NCI-H345 treated with DMSO at 0.1 percent for 48 hours (cell line): Measurements from ENCODE around the gene SLC35B2.

Source experiments
- DNase-seq: peaks from one replicate; lab custom pipeline; 2025; ENCODE audit not compliant: unreplicated experiment; lab: John Stamatoyannopoulos, UW

SLC35B2 gene

DNA sequence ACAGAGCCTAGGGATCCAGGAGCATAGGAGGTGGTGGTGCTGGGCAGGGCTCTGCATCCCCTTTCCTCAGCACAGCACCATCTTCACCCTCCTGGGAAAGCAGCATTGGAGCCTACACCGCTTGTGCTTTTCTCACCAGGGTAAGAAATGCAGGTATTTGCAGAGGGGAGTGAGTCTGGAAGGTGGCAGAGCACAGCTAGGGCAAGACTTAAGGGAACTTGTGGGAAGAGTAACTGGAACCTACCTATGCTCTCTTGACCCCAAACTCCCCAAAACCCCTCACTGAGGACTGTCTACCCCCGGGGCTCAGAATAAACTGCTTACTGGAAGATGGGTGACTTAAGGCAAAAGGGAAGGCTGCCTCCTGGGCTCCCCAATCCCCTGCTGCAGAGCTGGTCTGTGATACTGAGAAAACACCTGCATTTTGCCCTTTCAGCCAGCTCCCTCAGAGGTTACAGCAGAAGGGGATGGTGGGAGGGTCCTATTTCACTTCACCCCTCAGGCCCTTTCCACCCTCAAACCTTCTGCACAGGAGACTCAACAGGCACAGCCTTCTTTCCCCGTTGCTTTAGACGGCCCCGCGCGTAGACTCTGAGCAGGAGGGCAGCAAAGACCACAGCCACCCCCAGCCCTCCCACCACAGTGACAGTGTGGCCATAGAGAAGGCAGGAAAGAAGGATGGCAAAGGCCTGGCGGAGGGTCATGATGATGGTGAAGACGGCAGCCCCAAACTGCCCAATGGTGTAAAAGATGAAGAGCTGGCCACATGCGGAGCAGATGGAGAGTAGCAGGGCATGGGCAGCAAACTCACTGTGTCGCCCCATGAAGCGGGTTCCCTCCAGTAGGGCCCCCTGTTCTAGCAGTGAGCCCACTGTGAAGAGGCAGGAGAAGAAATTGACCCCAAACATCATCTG, 2.9 kb downstream of the SLC35B2 start:
- no peak for DNase-seq

DNA sequence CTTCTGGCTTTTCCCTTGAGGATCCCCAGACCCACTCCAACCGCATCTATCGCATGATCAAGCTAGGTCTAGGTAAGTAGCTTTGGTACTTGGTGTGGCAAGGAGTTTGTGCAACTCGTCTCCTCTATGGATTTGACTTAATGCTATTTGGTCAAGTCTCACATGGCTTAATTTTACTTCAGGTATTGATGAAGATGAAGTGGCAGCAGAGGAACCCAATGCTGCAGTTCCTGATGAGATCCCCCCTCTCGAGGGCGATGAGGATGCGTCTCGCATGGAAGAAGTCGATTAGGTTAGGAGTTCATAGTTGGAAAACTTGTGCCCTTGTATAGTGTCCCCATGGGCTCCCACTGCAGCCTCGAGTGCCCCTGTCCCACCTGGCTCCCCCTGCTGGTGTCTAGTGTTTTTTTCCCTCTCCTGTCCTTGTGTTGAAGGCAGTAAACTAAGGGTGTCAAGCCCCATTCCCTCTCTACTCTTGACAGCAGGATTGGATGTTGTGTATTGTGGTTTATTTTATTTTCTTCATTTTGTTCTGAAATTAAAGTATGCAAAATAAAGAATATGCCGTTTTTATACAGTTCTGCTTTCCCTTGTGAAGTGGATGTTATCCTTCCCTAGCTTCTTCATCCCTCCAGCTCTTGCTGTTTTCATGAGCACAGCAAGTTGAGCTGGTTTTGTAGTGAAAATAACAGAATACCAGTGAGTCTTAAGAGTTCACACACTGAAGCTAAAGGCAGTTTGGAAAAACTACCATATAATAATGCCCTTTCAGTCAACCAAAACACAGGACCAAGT, 3.8 kb downstream of the SLC35B2 start:
- peak; percentile 28 for DNase-seq

DNA sequence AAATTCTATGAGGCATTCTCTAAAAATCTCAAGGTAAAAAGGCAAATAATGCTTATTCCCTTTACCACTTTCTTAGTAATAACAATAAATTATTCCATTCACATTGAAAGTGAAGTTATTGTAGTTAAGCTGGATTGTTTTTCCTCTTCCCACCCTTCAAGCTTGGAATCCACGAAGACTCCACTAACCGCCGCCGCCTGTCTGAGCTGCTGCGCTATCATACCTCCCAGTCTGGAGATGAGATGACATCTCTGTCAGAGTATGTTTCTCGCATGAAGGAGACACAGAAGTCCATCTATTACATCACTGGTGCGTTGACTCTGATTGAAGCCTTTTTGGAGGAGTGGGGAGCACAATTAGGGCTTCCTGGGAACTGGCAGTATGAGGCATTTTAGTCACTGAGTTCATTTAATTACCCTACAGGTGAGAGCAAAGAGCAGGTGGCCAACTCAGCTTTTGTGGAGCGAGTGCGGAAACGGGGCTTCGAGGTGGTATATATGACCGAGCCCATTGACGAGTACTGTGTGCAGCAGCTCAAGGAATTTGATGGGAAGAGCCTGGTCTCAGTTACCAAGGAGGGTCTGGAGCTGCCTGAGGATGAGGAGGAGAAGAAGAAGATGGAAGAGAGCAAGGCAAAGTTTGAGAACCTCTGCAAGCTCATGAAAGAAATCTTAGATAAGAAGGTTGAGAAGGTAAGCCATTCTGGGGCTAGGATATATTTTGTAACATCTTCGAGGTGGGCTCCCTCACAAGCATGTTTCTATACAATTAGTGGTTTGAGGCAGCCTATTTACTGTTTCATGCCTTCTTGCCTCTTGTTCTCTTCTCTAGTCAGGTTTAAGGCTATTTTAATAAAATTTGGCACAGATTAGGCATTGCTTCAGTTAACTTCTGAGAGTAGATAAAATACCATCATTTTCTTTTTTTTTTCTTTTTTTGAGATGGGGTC, 5.5 kb downstream of the SLC35B2 start:
- no peak for DNase-seq

DNA sequence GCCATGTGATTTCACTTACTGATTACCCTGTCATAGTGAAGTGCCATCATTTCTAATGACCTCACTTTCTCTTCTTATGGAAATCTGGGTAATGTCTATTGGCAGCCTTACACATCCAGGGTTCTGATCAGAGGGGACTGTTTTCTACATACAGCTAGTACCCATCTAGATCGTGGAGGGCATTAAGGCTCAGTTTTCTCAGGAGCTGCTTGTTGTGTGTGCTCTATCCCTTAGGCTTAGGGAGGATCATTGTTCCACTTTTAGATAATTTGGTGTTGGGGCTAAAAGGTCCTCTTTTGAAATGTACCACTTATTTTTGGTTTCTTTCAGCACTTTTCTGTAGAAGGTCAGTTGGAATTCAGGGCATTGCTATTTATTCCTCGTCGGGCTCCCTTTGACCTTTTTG, 6.6 kb downstream of the SLC35B2 start:
- no peak for DNase-seq

DNA sequence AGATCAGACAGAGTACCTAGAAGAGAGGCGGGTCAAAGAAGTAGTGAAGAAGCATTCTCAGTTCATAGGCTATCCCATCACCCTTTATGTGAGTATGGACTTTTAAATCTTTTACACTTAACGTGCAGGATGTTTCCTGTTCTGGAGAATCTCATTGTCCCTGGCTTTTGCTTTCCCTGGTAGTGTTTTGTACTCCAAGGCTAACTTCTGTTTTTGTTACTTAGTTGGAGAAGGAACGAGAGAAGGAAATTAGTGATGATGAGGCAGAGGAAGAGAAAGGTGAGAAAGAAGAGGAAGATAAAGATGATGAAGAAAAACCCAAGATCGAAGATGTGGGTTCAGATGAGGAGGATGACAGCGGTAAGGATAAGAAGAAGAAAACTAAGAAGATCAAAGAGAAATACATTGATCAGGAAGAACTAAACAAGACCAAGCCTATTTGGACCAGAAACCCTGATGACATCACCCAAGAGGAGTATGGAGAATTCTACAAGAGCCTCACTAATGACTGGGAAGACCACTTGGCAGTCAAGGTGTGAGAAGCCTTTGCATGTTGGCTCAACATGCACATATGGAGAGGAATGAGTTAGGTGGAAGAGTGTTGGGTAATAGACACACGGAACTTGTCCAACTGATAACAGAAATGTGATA, 7.1 kb downstream of the SLC35B2 start:
- no peak for DNase-seq

DNA sequence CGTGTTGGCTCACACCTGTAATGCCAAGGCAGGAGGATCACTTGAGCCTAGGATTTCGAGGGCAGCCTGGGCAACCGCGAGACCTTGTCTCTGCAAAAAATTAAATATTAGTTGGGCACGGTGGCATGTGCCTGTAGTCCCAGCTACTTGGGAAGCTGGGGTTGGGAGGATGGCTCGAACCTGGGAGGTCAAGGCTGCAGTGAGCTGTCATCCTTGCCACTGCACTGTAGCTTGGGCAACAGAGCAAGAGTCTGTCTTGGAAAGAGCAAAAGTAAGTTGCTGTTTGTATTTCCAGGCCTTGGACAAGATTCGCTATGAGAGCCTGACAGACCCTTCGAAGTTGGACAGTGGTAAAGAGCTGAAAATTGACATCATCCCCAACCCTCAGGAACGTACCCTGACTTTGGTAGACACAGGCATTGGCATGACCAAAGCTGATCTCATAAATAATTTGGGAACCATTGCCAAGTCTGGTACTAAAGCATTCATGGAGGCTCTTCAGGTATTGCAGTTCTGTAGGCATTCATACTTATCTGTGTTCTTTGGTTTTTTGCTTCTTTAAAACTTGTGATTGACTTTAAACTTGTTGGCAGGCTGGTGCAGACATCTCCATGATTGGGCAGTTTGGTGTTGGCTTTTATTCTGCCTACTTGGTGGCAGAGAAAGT, 8.1 kb downstream of the SLC35B2 start:
- no peak for DNase-seq

DNA sequence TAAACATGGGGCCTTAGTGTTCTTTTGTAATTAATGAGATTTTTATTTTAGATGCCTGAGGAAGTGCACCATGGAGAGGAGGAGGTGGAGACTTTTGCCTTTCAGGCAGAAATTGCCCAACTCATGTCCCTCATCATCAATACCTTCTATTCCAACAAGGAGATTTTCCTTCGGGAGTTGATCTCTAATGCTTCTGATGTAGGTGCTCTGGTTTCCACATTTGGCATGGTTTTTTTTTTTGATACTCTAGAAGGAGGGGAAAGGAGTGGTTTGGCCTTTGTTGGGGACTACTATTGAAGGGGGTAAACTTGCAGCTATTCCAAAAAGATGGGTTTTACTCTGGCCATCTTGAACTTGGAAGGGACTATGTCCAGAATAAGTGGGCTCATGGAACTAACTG, 8.7 kb downstream of the SLC35B2 start:
- no peak for DNase-seq

DNA sequence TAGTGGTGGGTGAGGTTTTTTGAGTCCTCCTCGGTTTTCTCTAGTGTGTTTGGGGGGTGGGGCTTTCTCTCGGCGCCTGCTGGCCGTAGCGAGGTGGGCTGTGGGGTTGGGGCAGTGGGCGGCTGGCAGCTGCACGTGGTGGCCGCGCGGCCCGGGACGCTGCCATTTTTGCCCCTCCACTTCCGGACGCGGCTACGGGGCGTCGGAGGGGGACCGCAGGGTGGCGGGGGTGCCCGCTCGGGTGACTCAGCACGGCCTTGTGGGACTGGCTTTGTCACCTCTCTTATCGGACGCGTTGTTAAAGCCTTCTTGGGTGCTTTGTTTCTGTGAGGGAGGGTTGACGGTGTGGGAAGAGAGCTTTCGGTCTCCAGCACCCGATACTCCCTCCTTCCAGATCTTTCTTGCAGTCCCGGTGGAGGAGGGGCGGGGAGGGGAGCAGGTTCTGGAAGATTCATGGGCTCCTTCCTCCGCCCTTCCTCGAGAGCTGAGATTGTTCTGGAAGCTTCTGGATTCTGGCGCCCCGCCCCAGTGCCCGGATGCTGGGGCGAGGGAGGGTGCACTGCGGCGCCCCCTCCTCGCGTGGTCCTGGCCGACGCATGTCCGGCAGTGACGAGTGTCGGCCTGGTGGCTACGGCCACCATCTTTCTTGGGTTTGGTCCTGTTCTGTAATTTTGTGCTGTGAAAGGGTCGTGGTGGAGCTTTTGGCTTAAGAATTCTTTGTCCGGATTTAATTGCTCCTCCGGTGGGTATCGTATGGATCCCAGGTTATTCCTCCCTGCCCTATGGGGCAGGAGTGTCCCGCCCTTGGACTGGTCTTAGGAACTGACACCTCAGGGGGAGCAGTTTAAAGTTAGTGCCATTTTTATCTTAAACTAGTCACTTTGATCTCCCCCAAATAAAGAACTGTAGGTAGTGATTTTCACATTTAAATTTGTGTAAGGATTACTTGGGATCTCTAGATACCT, 9.7 kb downstream of the SLC35B2 start:
- DNase-seq, result no peak

DNA sequence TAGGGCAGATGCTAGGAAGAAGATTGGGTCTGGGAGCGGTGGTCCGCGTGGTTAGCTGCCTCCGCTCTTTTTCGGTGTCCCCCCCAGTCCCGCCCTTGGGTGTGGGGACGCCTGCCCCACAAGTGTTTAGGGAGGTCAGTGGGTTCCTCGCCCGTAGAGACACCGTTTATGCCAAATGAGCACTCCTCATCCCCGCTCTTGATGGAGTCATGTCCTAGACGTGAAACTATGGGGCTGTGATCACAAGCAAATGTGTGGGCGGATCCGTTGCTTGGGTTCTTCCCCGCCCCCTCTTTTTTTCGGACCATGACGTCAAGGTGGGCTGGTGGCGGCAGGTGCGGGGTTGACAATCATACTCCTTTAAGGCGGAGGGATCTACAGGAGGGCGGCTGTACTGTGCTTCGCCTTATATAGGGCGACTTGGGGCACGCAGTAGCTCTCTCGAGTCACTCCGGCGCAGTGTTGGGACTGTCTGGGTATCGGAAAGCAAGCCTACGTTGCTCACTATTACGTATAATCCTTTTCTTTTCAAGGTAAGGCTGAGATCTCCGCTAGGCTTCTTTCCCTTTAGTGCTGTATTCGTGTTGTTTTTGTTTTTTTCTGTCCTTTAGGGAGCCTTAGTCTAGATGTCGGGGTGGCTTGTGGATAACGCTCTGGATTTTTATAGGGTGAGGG, 10.5 kb downstream of the SLC35B2 start, which contains the start of gene HSP90AB1:
Gene HSP90AB1, plus strand, starts transcription at position 439 of the 675 bp plus-strand sequence. CDS start 1,529 bp downstream, outside the sequence.
- peak; percentile 95 for DNase-seq

DNA sequence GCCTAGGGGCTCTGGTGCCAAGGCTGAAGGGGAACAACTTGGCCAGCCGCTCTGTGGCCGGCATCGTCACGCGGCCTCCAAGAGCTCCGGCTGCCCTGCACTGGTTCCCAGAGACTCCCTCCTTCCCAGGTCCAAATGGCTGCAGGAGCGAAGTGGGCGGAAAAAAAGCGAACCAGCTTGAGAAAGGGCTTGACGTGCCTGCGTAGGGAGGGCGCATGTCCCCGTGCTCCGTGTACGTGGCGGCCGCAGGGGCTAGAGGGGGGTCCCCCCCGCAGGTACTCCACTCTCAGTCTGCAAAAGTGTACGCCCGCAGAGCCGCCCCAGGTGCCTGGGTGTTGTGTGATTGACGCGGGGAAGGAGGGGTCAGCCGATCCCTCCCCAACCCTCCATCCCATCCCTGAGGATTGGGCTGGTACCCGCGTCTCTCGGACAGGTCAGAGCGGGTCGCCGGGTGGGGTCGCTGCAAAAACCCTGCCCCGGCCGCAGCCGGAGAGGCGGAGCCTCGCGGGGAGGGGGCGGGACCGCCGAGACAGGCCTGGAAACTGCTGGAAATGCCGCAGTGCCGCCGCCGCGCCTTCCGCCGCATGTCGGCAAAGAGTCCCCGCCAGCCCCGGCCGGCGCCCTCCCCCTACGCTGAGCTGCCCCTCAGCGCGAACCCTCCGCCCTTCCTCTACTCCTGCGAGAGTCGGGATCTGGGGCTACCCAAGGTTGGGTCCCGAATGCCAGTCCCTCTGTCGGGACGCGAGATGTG, 11.2 kb downstream of the SLC35B2 start:
- DNase-seq, result peak; percentile 87

DNA sequence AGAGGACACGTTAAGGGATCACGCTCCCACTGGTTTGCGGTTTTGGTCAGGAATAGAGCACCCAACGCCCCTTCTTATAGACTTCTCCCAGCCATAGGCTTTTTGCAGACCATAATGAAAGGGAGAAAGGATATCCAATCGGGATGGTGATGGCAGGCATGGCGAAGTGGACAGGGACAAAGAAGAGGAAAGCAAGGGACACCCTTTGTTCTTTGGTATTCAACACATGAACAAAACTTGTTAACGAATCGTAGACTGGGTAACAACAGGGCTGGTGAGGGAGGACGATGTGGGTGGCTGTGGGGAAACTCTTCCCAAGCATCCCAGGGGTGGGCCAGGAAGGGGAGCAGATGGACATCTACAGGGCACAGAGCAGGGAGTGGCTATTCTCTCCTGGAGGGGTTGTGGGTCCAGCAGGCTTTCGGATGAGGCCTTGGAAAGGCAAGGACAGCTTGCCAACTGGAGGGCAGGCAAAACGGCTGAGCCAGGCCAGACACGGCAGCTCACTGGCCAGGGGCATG, 11.9 kb downstream of the SLC35B2 start:
- DNase-seq, result no peak

DNA sequence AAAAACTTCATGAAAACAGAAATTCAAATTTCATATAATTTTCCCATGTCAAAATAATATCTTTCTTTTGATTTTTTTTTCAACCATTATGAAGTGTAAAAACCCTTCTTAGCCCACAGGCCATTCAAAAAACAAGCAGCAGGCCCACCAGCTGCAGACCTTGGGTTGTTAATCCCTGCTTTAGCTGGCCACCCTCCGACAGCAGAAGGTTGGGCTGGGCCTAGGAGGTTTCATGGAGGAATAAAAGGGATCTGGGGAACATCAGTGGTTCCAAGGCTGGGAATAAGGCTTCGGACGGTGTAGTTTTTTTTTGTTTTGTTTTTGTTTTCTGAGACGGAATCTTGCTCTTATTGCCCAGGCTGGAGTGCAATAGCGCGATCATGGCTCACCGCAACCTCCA, 14.0 kb downstream of the SLC35B2 start:
- DNase-seq, result no peak

DNA sequence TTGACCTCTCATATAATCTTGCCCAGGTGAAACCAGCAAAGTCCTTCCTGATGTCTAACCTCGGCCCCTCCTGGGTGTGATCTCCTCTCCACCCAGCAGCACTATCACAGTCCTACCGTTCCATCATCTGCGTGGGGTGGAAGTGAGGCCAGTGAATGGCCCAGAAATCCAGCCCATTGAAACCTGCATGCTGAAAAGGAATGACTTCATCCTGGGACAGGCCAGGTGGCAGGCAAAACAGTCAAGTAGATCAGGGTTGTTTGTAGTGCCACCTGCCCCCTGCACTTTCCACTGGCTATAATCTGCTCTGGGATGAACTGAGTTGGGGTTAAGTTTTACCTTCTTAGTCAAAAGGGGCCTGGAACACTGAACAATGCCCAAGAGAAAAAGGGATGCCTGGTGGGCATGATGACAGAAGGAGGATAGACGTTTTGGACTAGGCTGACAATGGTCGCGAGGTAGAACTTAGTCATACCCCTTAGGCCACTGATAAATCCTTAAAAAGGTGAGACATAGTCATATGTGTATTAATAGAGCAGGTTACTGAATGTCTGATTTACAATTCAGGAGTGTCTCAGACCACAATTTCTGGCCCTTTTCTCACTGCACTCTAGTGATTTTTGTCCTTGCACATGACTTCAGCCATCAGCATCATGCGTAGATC, 18.5 kb downstream of the SLC35B2 start:
- DNase-seq, result no peak

DNA sequence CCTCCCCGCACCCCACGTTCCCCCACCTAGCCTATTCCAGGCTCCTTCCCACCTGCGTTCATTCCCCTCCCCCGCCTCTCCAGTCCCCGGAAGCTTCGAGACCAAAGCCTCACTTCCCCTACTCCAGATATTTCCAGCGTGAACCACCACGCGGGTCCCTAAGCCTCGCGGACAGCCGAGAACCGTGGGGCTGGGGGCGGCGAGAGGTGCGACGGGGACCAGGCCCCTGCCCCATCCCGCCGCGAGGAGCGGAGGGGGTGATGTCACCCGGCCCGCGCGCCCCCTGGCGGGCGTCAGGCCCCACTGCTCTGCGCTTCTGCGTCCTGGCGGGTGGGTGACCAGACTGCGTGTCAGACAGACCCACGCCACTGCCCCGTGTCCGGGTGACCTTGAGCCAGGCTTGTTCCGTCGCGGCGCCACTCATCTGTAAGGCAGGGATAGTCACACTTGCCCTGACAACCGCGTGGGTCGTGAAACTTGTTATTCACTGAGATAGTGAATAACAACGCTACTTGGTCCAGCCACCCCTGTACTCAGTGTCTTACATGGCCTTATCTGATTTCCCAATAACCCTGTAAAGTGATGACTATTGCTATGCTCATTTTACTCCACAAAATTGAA, 19.4 kb downstream of the SLC35B2 start:
- DNase-seq, result peak; percentile 47

DNA sequence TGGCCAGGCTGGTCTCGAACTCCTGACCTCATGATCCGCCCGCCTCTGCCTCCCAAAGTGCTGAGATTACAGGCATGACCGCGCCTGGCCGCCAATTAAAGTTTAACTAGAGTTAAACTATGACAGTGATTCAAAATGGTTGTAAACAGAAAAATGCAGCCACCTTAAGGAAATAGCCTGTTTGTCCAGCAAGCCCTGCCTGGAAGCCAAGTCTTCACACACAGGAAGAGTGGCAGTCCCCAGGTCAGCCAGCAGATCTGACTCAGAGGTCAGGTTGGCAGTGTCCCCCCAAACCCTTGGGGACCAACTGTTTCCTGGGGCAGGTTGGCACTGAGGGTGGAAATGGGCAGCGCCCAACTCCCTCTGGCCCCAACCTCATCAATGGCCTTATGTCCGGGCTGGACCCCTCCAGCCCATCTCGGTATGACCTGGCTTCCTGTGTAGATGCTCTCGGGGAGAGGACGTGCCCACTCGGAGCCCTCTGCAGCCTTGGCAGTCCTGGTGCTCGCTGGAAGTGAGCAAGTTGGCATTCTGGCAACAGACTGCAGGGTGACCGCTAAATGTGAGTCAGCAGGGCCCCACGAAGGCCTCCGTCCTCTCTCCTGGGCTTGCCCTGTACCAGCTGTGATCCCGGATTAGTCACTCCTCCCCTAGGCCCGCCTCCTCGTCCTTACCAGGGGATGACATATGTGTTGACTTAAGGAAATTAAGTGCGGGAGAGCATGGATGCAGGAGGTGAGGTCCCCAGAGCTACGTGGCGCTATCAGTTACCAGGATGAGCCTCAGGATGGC, 20.1 kb downstream of the SLC35B2 start:
- DNase-seq, result peak; percentile 66
